WERI-Rb-1 (cell line): ENCODE results near the gene ECPAS.

Experiments used
- DNase-seq: peaks from one replicate; pipeline ENCODE4 v3.0.0-alpha.2; 2020
- H3K27ac ChIP-seq: fragments of 250-450 bp; sonication (Bioruptor Pico); 2 replicates; pipeline ENCODE4 v1.5.1; 2020; ENCODE audit warnings: mild to moderate bottlenecking, moderate library complexity
- H3K27me3 ChIP-seq: fragments of 250-450 bp; sonication (Bioruptor Pico); 2 replicates; pipeline ENCODE4 v1.5.1; 2021; ENCODE audit warnings: mild to moderate bottlenecking, low read depth, moderate library complexity; ENCODE audit not compliant: insufficient read depth, severe bottlenecking
- H3K36me3 ChIP-seq: fragments of 250-450 bp; sonication (Bioruptor Pico); 2 replicates; pipeline ENCODE4 v1.5.1; 2020; ENCODE audit warnings: mild to moderate bottlenecking, moderate library complexity
- H3K4me3 ChIP-seq: 2 replicates; pipeline ENCODE4 v1.5.1; 2011; ENCODE audit warnings: low read depth, mild to moderate bottlenecking, control low read depth, low read length
- H3K9me3 ChIP-seq: fragments of 250-450 bp; sonication (Bioruptor Pico); 2 replicates; pipeline ENCODE4 v1.5.1; 2021; ENCODE audit warnings: mild to moderate bottlenecking, moderate library complexity; ENCODE audit not compliant: severe bottlenecking
- TF ChIP-seq, protein P1 (sequence below): IDR thresholded peaks from 2 replicates; pipeline ENCODE4 v1.5.1; 2011; ENCODE audit warnings: low read depth, mild to moderate bottlenecking, control low read depth, inconsistent platforms, low read length

Gene ECPAS

DNA sequence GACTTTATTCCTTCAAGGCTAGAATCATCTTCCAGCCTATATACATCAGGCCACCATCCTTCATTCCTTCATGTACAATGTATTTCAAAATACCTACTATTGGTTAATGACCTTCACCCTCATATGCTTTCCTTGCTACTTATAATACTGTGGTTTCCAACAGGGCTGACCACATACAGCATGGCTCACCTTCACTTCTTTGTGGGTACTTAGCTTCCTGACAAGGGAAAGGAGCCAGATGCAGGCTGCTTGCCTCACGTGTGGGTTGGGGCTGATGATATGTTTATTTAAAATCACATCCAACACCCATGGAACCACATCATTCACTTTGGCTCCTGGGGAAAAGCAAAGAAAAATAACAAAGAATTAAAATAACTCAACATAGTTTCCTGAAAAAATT lies 90.2 kb downstream of the ECPAS start:
- H3K27me3 ChIP-seq = no peaks in the 10 kb centered on the region
- TF ChIP-seq, protein P1, sequence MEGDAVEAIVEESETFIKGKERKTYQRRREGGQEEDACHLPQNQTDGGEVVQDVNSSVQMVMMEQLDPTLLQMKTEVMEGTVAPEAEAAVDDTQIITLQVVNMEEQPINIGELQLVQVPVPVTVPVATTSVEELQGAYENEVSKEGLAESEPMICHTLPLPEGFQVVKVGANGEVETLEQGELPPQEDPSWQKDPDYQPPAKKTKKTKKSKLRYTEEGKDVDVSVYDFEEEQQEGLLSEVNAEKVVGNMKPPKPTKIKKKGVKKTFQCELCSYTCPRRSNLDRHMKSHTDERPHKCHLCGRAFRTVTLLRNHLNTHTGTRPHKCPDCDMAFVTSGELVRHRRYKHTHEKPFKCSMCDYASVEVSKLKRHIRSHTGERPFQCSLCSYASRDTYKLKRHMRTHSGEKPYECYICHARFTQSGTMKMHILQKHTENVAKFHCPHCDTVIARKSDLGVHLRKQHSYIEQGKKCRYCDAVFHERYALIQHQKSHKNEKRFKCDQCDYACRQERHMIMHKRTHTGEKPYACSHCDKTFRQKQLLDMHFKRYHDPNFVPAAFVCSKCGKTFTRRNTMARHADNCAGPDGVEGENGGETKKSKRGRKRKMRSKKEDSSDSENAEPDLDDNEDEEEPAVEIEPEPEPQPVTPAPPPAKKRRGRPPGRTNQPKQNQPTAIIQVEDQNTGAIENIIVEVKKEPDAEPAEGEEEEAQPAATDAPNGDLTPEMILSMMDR = no peak
- peaks cover 84% of the 10 kb centered on the region for H3K36me3 ChIP-seq

GRCh38 chr9:111389406-111389805 lies 94.8 kb downstream of the ECPAS start:
- no peak for DNase-seq
- Histone ChIP-seq H3K9me3 (no peaks in the 10 kb centered on the region), H3K27me3 (no peaks in the 10 kb centered on the region), H3K36me3 (peaks cover 83% of the 10 kb centered on the region), H3K27ac (no peak overlapping the region), H3K4me3 (no peak overlapping the region)
- TF ChIP-seq, protein P1 = no peak

More for the DNA sequence above, 90.2 kb downstream of the ECPAS start:
- H3K27ac ChIP-seq = no peak overlapping the region
- H3K9me3 ChIP-seq = no peaks in the 10 kb centered on the region
- no peak overlapping the region for H3K4me3 ChIP-seq
- DNase-seq = no peak

DNA sequence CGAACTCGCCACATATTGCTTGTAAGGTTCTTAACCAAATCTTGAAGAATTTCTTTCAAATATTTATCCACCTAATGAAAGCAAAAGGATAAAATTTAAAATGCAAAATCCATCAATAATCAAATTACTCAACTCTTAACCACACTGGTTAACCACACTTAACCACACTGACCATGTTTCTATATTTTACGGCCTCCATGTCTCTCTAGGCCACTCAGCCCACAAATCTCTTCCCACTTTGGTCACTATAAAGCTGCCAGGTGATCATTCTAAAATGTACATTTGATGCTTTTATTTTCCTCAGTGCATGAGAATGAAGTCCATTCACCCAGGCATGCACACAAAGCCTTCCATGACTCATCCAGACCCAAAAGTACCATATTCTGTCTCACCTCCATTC lies 97.8 kb downstream of the ECPAS start:
- Histone ChIP-seq H3K36me3 (peaks cover 80% of the 10 kb centered on the region), H3K27me3 (no peaks in the 10 kb centered on the region), H3K27ac (no peak overlapping the region)

GRCh38 chr9:111381006-111381405 lies 103.2 kb downstream of the ECPAS start:
- no peak overlapping the region for H3K27ac ChIP-seq
- H3K36me3 ChIP-seq = peaks cover 49% of the 10 kb centered on the region
- TF ChIP-seq, protein P1 = no peak
- no peaks in the 10 kb centered on the region for H3K9me3 ChIP-seq
- H3K4me3 ChIP-seq = no peak overlapping the region
- H3K27me3 ChIP-seq = no peaks in the 10 kb centered on the region
- DNase-seq = no peak

More for the DNA sequence above, 97.8 kb downstream of the ECPAS start:
- TF ChIP-seq, protein P1 = no peak
- H3K4me3 ChIP-seq = no peak overlapping the region
- DNase-seq = no peak
- no peaks in the 10 kb centered on the region for H3K9me3 ChIP-seq

DNA sequence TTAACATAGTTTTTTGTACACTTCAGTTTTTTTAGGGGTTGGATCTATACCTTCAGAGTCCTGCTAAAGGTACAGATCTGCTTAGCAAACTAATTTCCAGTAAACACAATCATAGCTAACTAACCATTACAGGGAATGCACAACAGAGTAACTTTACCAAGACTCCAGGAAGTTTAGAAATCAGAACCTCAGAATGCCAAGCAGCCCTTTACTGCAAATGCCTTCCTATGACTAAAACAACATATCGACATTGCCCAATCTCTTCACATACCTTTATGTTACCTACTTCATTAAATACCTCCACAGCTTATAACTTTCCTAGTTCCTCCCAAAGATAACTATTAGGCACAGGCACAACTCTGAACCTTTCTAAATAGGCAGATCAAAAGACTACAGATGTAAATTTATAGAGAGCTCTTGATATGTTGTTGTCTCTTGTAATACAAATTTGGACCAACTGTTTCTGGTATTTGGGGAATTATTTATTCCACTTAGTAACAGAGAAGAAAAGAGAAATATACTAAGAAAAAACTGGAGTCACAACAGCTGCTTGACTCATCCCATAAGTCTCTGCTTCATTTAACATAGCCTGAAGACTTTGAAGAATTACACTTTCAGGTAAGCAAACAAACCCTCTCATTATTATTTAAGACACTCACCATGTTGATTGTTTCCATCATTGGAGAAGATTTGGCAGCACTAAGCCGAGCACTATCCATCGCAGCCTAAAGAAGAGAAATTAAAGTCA lies 108.2 kb downstream of the ECPAS start:
- H3K9me3 ChIP-seq = no peaks in the 10 kb centered on the region
- DNase-seq = no peak
- TF ChIP-seq, protein P1 = no peak
- H3K27ac ChIP-seq = no peak overlapping the region
- H3K27me3 ChIP-seq = no peaks in the 10 kb centered on the region
- H3K4me3 ChIP-seq = no peak overlapping the region
- H3K36me3 ChIP-seq = peaks cover 43% of the 10 kb centered on the region

DNA sequence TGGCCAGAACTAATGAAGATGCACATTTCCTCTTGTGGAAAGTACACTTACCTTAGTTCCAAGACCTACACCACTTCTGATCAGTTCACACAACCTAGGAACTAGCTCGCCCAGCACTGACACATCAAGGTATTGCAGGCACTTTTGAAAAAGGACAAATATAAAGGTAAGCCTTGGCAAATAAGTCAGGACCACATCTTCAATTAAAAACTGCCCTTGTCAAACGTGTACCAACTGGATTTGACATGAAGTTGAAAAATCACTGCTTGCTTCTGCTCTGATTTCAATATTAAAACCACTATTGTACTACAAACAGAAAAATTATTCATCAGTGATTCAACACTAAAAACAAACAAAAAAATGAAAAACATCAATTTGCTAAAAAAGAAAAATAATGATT lies 109.1 kb downstream of the ECPAS start:
- Histone ChIP-seq H3K27ac (no peak overlapping the region), H3K9me3 (no peaks in the 10 kb centered on the region), H3K27me3 (no peaks in the 10 kb centered on the region), H3K4me3 (no peak overlapping the region), H3K36me3 (peaks cover 52% of the 10 kb centered on the region)
- DNase-seq = no peak
- TF ChIP-seq, protein P1 = no peak
